BLaER1 (cell line): ENCODE data around the gene PGLYRP2.

Experiments
- H3K27ac ChIP-seq: shearing (Covaris generic); formaldehyde crosslinking; 2 replicates; pipeline ENCODE4 v1.8.1; 2022
- H3K27me3 ChIP-seq: shearing (Covaris generic); formaldehyde crosslinking; 2 replicates; pipeline ENCODE4 v1.8.1; 2022
- H3K36me3 ChIP-seq: shearing (Covaris generic); formaldehyde crosslinking; 2 replicates; pipeline ENCODE4 v1.8.1; 2022
- H3K4me1 ChIP-seq: shearing (Covaris generic); formaldehyde crosslinking; 2 replicates; pipeline ENCODE4 v1.8.1; 2022
- H3K4me2 ChIP-seq: shearing (Covaris generic); formaldehyde crosslinking; 2 replicates; pipeline ENCODE4 v1.8.1; 2022
- H3K4me3 ChIP-seq: shearing (Covaris generic); formaldehyde crosslinking; 2 replicates; pipeline ENCODE4 v1.8.1; 2022
- H3K9ac ChIP-seq: shearing (Covaris generic); formaldehyde crosslinking; 2 replicates; pipeline ENCODE4 v1.8.1; 2022
- H3K9me3 ChIP-seq: shearing (Covaris generic); formaldehyde crosslinking; 2 replicates; pipeline ENCODE4 v1.8.1; 2022
- H4K20me1 ChIP-seq: shearing (Covaris generic); formaldehyde crosslinking; 2 replicates; pipeline ENCODE4 v1.8.1; 2022
- Cebpa-rat ChIP-seq: shearing (Covaris generic); IDR thresholded peaks from 2 replicates; pipeline ENCODE4 v1.8.1; 2022

Gene PGLYRP2

DNA sequence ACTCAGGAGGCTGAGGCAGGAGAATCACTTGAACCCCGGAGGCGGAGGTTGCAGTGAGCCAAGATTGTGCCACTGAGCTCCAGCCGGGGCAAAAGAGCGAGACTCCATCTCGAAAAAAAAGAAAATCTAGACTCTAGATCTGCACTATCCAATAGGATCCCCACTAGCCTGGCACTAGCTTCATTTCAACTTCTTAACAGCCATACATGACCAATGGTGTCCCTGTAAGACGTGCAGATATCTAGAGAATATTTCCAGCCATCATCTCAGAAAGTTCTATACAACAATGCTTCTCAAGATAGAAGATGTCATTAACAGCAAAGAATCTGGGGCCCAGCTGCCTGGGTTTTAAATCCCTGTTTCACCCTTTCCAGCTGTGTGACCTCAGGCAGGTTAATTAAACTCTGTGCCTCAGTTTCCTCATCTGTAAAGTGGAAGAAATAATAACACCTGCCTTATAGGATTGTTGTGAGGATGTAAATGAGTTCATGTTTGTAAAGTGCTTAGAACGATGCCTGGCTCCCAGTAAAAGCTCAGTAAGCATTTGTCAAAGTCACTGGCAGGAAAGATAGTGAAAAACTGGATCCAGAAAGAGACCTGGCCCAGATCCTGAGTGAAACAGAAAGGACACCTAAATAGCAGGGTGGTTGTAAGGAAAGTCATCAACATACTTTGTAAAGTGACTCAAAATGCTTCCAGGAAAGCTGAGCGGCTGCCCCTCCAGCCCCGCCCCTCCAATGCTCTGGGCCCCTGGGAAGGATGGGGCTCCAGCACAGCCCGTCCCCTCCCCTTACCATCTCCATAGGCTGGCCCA is 43.1 kb downstream of the PGLYRP2 start:
- H3K9me3 ChIP-seq, result no peaks in the 10 kb centered on the region
- peak overlapping the region; percentile 75 for H3K4me2 ChIP-seq
- no peak for TF ChIP-seq Cebpa-rat
- H3K4me3 ChIP-seq, result no peak overlapping the region
- no peaks in the 10 kb centered on the region for H3K27me3 ChIP-seq
- peaks cover 5% of the 10 kb centered on the region for H4K20me1 ChIP-seq
- peaks cover 5% of the 10 kb centered on the region; the same call in 1 of the 2 replicates for H3K36me3 ChIP-seq
- peak overlapping the region; percentile 51 for H3K27ac ChIP-seq
- peaks cover 83% of the 10 kb centered on the region for H3K4me1 ChIP-seq
- H3K9ac ChIP-seq, result peak overlapping the region; percentile 53; the same call in 1 of the 2 replicates

DNA sequence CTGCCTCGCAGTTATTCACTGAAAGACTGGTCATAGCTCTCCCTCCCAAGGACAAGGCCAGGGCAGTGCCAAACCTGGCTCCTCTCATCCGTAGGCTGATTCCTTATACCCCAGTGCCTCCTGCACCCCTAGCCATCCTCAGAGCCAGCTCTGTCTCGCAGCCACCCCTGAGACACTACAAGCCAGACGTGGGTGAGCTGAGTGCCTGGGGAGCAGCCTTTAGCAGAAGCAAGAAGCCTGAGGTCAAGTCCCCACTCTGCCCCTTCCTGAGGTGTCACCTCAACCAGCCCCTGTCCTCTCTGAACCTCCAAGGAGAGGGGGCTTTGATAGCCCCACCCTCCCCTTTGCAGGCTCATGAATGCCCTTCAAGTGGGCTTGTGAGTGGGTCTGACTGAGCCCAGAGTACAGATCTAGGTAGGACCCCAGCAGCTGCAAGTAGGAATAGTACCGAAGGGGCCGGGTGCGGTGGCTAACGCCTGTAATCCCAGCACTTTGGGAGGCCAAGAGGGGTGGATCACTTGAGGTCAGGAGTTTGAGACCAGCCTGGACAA is 45.7 kb downstream of the PGLYRP2 start:
- Histone ChIP-seq H3K4me1 (peaks cover 72% of the 10 kb centered on the region), H3K27ac (peak overlapping the region; percentile 98), H3K4me3 (peak overlapping the region; percentile 95), H3K36me3 (peaks cover 29% of the 10 kb centered on the region), H3K4me2 (peak overlapping the region; percentile 90), H3K9me3 (no peaks in the 10 kb centered on the region), H3K27me3 (no peaks in the 10 kb centered on the region), H3K9ac (peak overlapping the region; percentile 53; the same call in 1 of the 2 replicates), H4K20me1 (peaks cover 32% of the 10 kb centered on the region)
- no peak for TF ChIP-seq Cebpa-rat

DNA sequence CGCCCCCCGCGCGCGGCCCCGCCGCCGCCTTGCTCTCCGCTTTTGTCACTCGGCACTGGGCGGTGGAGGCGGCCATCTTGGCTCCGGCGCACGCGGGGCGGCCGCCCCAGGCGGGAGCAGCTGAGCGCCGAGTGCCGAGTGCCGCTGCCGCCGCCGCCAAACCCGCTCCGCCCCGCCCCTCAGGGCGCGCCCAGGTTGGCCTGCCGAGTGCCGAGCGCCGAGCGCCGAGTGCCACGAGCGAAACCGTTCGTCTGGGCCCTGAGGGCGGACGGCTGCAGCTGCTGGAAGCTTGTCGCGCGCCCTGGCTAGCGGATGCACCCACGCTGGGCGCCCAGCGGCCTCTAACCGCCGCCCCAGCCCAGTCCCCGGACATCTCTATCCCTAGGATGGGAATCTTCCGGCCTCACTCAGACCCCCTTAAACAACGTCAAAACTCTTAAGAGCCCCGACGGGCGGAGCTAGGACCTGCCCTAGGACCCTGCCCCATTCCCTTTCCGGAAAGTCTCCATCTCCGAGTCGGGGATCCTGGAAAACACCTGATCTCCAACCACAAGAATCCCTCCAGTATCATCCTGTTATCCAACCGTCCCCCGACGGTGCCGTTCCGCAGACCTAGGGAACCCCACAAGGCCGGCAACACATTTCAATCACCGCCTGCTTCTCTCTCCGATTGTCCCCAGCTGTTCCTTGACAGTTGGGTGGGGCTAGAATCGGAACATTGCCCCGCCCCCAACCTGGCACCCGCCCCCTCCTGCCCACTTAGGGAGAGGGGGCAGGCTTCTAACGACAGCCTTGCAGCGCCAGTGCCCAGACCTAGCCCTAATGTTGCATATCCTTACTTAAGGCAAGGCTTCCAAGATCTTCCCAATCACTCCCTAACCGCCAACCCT is 46.4 kb downstream of the PGLYRP2 start:
- Histone ChIP-seq H3K4me3 (peak overlapping the region; percentile 95), H3K4me1 (peaks cover 64% of the 10 kb centered on the region), H4K20me1 (peaks cover 39% of the 10 kb centered on the region), H3K36me3 (peaks cover 33% of the 10 kb centered on the region), H3K4me2 (peak overlapping the region; percentile 90), H3K27me3 (no peaks in the 10 kb centered on the region), H3K9me3 (no peaks in the 10 kb centered on the region), H3K9ac (peak overlapping the region; percentile 99), H3K27ac (peak overlapping the region; percentile 98)
- TF ChIP-seq Cebpa-rat, result no peak

DNA sequence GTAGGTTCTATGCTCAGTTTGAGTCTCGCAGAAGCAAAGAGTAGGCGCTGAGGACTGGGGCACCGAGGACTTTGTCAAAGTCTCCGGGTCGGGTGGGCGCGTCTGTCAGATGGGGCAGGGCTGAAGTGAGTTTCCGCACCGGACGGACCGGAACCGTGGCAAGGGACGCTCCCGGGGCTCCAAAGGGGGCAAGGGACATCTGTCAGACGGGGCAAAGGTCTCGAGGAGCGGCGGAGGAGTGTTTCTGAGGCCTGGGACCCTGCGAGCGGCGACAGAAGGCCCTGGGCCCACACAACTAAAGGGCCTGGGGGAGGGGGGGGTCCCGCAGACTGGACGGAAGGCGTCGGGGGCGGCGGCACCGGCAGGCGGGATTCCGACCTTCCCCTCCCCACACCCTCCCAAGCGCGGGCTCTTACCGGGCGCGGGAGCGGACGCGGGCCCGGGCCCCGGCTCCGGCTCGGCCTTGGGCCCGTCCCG is 47.2 kb downstream of the PGLYRP2 start:
- H3K36me3 ChIP-seq, result peaks cover 41% of the 10 kb centered on the region
- H3K4me1 ChIP-seq, result peaks cover 59% of the 10 kb centered on the region
- no peaks in the 10 kb centered on the region for H3K27me3 ChIP-seq
- H3K27ac ChIP-seq, result peak overlapping the region; percentile 98
- peaks cover 47% of the 10 kb centered on the region for H4K20me1 ChIP-seq
- H3K9me3 ChIP-seq, result no peaks in the 10 kb centered on the region
- H3K4me3 ChIP-seq, result peak overlapping the region; percentile 95
- peak overlapping the region; percentile 99 for H3K9ac ChIP-seq
- H3K4me2 ChIP-seq, result peak overlapping the region; percentile 99
- TF ChIP-seq Cebpa-rat, result no peak

DNA sequence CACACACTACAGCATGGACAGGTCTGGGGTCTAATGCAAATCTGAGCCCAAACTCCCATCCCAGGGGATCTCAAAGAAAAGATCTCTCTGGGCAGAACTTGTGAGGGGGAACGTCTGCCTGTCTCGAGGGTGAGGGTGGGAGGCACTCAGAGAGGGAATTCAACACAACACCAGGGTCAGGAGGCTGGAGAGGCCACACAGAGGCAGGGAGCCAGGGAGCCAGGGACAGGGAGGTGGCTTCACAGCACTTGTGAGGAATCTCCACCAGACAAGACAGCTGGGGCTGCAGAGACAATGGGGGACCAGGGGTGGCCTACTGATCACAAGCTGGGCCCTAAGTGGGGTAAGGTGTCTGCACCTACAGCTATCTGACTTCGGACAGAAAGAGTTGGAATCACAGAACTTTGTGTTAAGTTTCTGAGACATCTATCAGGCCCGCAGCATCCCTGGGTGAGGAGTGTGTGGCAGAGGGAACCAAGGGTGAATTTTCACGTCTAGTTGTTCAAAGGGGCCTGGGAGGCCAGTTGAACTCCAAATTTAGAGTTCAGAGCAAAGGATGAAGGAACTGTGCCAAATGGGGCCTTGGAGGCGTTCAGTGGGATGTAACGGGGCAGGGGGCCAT is 47.8 kb downstream of the PGLYRP2 start:
- peak overlapping the region; percentile 99 for H3K4me2 ChIP-seq
- peak overlapping the region; percentile 99 for H3K9ac ChIP-seq
- TF ChIP-seq Cebpa-rat, result no peak
- peaks cover 54% of the 10 kb centered on the region for H3K4me1 ChIP-seq
- no peaks in the 10 kb centered on the region for H3K27me3 ChIP-seq
- peak overlapping the region; percentile 95 for H3K4me3 ChIP-seq
- H3K9me3 ChIP-seq, result no peaks in the 10 kb centered on the region
- H3K27ac ChIP-seq, result peak overlapping the region; percentile 98
- peaks cover 53% of the 10 kb centered on the region for H4K20me1 ChIP-seq
- H3K36me3 ChIP-seq, result peaks cover 47% of the 10 kb centered on the region

DNA sequence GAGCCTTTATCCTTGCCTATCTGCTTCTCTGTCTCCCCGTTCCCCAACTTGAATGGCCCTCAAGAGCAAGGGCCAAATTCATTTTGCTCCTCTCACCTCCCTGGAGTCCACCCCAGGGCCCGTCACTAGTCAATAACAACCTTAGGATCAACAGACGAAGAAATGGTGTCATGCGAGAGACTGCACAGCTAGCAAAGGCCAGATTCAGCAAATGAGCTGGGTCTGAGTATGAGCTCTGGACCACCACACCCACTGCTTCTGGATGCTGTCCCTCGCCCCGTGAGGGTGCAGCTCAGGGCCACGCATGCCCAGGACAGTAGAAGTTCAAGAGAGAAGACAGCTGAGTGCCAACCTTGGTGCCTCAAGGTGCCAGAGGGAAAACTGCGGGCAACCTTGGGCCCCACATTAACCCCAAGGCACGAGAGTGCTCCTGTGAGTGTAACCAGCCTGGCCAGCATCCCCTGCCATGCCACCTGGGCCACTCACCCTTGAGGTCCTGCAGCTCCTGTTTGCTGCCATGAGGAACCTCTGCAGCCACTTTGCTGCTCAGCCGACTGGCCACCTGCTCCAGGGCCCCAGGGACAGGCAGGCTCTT is 48.7 kb downstream of the PGLYRP2 start:
- H3K4me3 ChIP-seq, result peak overlapping the region; percentile 95
- peak overlapping the region; percentile 98 for H3K27ac ChIP-seq
- H3K4me1 ChIP-seq, result peaks cover 45% of the 10 kb centered on the region
- peaks cover 59% of the 10 kb centered on the region for H4K20me1 ChIP-seq
- H3K27me3 ChIP-seq, result no peaks in the 10 kb centered on the region
- H3K9ac ChIP-seq, result peak overlapping the region; percentile 99
- TF ChIP-seq Cebpa-rat, result no peak
- no peaks in the 10 kb centered on the region for H3K9me3 ChIP-seq
- peaks cover 55% of the 10 kb centered on the region for H3K36me3 ChIP-seq
- H3K4me2 ChIP-seq, result peak overlapping the region; percentile 99

DNA sequence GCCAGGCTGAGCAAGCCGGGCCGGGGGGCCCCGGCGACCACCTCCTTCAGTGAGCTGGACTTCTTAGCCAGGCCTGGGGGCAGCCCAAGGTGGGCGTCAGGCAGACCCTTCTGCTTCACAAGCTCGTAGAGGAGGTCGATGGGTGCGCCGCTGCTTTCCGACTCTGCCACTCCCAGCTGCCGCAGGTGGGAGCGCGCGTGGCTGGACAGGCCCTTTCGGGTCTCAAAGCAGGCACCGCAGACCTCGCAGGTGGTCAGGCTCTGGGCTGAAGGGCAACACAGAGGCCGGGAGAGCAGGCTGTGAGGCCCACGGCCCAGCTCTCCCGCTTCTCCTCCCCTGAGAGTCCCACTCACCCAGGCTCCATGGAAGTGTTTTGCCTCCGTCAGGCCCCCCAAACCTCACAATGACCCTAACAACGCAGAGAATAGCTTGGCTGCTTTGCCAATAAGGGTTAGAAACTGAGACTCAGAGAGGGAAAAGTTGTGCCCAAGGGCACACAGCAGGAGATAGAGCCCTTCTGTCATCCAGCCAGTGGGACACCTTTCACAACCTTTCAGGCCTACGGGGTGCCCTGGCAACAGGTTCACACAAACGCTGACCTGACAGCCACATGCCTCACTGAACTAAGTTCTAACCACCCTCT is 49.4 kb downstream of the PGLYRP2 start:
- peak overlapping the region; percentile 99 for H3K4me2 ChIP-seq
- H4K20me1 ChIP-seq, result peaks cover 65% of the 10 kb centered on the region
- H3K36me3 ChIP-seq, result peaks cover 61% of the 10 kb centered on the region
- no peaks in the 10 kb centered on the region for H3K27me3 ChIP-seq
- H3K9ac ChIP-seq, result peak overlapping the region; percentile 99; the same call in 1 of the 2 replicates
- no peak overlapping the region for H3K4me3 ChIP-seq
- TF ChIP-seq Cebpa-rat, result no peak
- H3K4me1 ChIP-seq, result peaks cover 38% of the 10 kb centered on the region
- H3K9me3 ChIP-seq, result peaks cover 5% of the 10 kb centered on the region; the same call in 1 of the 2 replicates
- no peak overlapping the region for H3K27ac ChIP-seq

DNA sequence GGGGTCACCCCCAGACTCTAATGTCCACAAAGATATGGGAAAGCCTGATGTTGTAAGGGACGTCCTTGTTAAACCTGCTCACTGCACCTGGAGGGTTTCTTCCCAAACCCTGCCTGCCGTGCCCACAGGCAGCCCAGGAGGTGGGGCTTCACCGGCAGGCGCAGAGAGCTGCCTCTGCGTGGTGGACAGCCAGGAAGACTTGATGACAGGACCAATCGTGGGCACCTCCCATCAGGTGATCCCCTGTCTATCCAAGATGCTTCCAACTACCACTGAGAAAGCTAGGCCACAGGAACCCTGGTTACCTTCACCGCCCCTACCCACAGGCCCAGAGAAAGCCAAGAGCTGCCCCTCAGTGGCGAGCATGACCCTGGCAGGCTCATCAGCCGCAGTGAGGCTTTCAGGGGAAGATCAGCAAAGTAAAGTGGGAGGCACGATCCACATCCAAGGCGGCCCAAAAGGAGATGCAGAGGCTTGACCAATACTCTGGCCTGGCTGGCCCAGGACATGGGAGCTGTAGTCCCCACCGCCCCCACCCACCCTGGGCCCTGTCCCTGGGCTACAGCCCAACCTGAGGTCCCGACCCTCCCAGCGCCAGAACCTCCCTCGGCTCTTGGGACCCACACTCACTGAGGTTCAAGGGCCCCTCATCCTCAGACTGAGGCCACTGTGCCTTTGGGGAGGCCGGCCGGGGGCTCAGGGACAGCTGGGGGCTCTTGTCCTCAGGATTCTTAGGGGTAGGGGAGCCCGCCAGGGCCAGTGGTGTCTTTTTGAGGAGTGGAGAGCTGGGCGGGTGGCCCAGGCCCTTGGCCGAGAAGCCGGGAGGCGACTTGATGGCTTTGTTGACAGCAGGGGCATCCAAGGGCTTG is 50.1 kb downstream of the PGLYRP2 start:
- Histone ChIP-seq H3K4me1 (peaks cover 30% of the 10 kb centered on the region), H3K27ac (no peak overlapping the region), H3K27me3 (no peaks in the 10 kb centered on the region), H3K4me3 (no peak overlapping the region), H3K9me3 (peaks cover 12% of the 10 kb centered on the region; the same call in 1 of the 2 replicates), H3K4me2 (no peak overlapping the region), H3K9ac (peak overlapping the region; percentile 99; the same call in 1 of the 2 replicates), H3K36me3 (peaks cover 68% of the 10 kb centered on the region), H4K20me1 (peaks cover 71% of the 10 kb centered on the region)
- no peak for TF ChIP-seq Cebpa-rat
